HepG2 (cell line): Measurements from ENCODE around the gene CTNND2. TPM values are rescaled to one million over a fixed set of nuclear protein-coding genes. Genes with fewer than 3 reads are reported as not detected.

ENCODE experiments used
- ATAC-seq: fragments of 200-7000 bp; cut with Tn5 transposase; 3 replicates; pipeline ENCODE4 v1.9.1; 2020; ENCODE audit warnings: mild to moderate bottlenecking, moderate library complexity
- BruUV-seq: library from RNA; stranded (reverse); fragments of 400-500 nt; replicated peaks from 2 replicates; lab custom pipeline; 2021; lab: Mats Ljungman, UMichigan
- CTCF ChIA-PET: fragments of 300-600 bp; formaldehyde crosslinking; extraction: SDS; loops from one replicate; lab custom pipeline; 2021; ENCODE audit warnings: low total read pairs, inconsistent platforms, low intra/inter-chr PET ratio; lab: Yijun Ruan, JAX
- POLR2A ChIA-PET: fragments of 350-600 bp; sonication (Branson Sonifier 250); formaldehyde crosslinking; loops from one replicate; lab custom pipeline; 2020; ENCODE audit warnings: antibody characterized with exemption, inconsistent platforms; lab: Yijun Ruan, JAX
- DNase-seq: peaks from one replicate; pipeline ENCODE4 v3.0.0-alpha.2; 2015; ENCODE audit warnings: low spot score
- FAIRE-seq: peaks from 3 replicates; lab custom pipeline; 2011; peaks lifted over from hg19 to GRCh38; lab: Jason Lieb, UNC
- H2AFZ ChIP-seq: one replicate; pipeline ENCODE4 v1.6.1; 2011; ENCODE audit warnings: low read length, inconsistent platforms
- H3K27ac ChIP-seq: fragments of 300-600 bp; 3 replicates; pipeline ENCODE4 v1.8.0; 2011; ENCODE audit warnings: mixed run types, mild to moderate bottlenecking, mixed read lengths, low read length, inconsistent platforms; ENCODE audit not compliant: insufficient read depth; ENCODE audit errors: extremely low read length
- H3K27me3 ChIP-seq, 2 experiments: fragments of 200-600 bp in 1 of 2; 2 replicates in 1 of 2; 3 replicates in 1 of 2; pipeline versions ENCODE4 v1.6.0 to v1.8.0; 2011; ENCODE audit warnings: low read length in 2 of 2, mild to moderate bottlenecking in 2 of 2, moderate library complexity in 2 of 2, inconsistent platforms in 1 of 2; ENCODE audit not compliant: insufficient read depth in 2 of 2, control insufficient read depth in 1 of 2
- H3K36me3 ChIP-seq, 2 experiments: fragments of 200-600 bp in 1 of 2; replicated peaks in 1 of 2; 2 replicates in 1 of 2; 3 replicates in 1 of 2; pipeline versions ENCODE4 v1.5.1 to v1.8.0; 2011; ENCODE audit warnings: low read length in 2 of 2, inconsistent platforms in 1 of 2; ENCODE audit not compliant: insufficient read depth in 2 of 2, control insufficient read depth in 1 of 2
- H3K4me1 ChIP-seq: 2 replicates; pipeline ENCODE4 v1.5.1; 2012; ENCODE audit warnings: low read length, inconsistent platforms; ENCODE audit not compliant: insufficient read depth
- H3K4me2 ChIP-seq: 2 replicates; pipeline ENCODE4 v1.6.0; 2011; ENCODE audit warnings: low read depth, low read length, inconsistent platforms
- H3K4me3 ChIP-seq, 3 experiments: fragments of 200-600 bp in 1 of 3; sonication (generic), shearing (Covaris generic) in 1 of 3; replicated peaks in 1 of 3; 2 replicates each; pipeline ENCODE4 v1.5.1; 2011 to 2016; ENCODE audit warnings: low read length in 3 of 3, inconsistent platforms in 2 of 3, low read depth in 2 of 3, mild to moderate bottlenecking in 2 of 3, control low read depth in 1 of 3, mixed read lengths in 1 of 3; ENCODE audit not compliant: insufficient read depth in 1 of 3
- H3K79me2 ChIP-seq: one replicate; pipeline ENCODE4 v1.6.1; 2011; ENCODE audit warnings: low read length, inconsistent platforms; ENCODE audit not compliant: insufficient read depth
- H3K9ac ChIP-seq: 2 replicates; pipeline ENCODE4 v1.6.0; 2011; ENCODE audit warnings: mild to moderate bottlenecking, low read depth, low read length, inconsistent platforms; ENCODE audit not compliant: insufficient read depth
- H3K9me3 ChIP-seq: 2 replicates; pipeline ENCODE4 v1.5.1; 2012; ENCODE audit warnings: mild to moderate bottlenecking, low read length
- H4K20me1 ChIP-seq: 2 replicates; pipeline ENCODE4 v1.6.0; 2011; ENCODE audit warnings: inconsistent platforms, mild to moderate bottlenecking, low read length, moderate library complexity; ENCODE audit not compliant: insufficient read depth
- FIP1L1 ChIP-seq: fragments of 200-400 bp; formaldehyde crosslinking; IDR thresholded peaks from 2 replicates; pipeline ENCODE4 v1.6.1; 2018; ENCODE audit warnings: low read depth, mild to moderate bottlenecking, low read length, moderate library complexity, borderline replicate concordance; ENCODE audit not compliant: insufficient read depth
- FOXJ3 ChIP-seq: sonication (generic); formaldehyde crosslinking; IDR thresholded peaks from 2 replicates; pipeline ENCODE4 v1.4.0; 2020; ENCODE audit warnings: missing genetic modification reagents, mild to moderate bottlenecking, borderline replicate concordance
- KAT2B ChIP-seq: fragments of 150-350 bp; IDR thresholded peaks from 2 replicates; pipeline ENCODE4 v1.6.1; 2014; ENCODE audit warnings: low read depth, low read length, borderline replicate concordance
- KLF15 ChIP-seq: sonication (generic); formaldehyde crosslinking; IDR thresholded peaks from 2 replicates; pipeline ENCODE4 v1.8.1; 2023; ENCODE audit warnings: borderline replicate concordance, mild to moderate bottlenecking, inconsistent platforms, missing genetic modification reagents, mixed read lengths
- NCOA5 ChIP-seq: sonication (generic); formaldehyde crosslinking; IDR thresholded peaks from 2 replicates; pipeline ENCODE4 v1.4.0; 2020; ENCODE audit warnings: missing genetic modification reagents
- SP140L ChIP-seq: sonication (generic); formaldehyde crosslinking; IDR thresholded peaks from 2 replicates; pipeline ENCODE4 v1.4.0; 2020; ENCODE audit warnings: missing genetic modification reagents, borderline replicate concordance
- TEAD3 ChIP-seq: optimal IDR thresholded peaks from 2 replicates; pipeline ENCODE3; 2016; ENCODE audit warnings: borderline replicate concordance
- ZNF772 ChIP-seq: sonication (generic); formaldehyde crosslinking; IDR thresholded peaks from 2 replicates; pipeline ENCODE4 v1.5.0; 2020; ENCODE audit warnings: mild to moderate bottlenecking, missing genetic modification reagents
- ZNF790 ChIP-seq: sonication (generic); formaldehyde crosslinking; IDR thresholded peaks from 2 replicates; pipeline ENCODE4 v1.8.0; 2022; ENCODE audit warnings: missing genetic modification reagents, mild to moderate bottlenecking, borderline replicate concordance
- WGBS: methylation state at CpG from one replicate; pipeline ENCODE4 v1.1.6; 2017; ENCODE audit warnings: low lambda C conversion rate; 5-methylcytosine and 5-hydroxymethylcytosine counted together
- in situ Hi-C: cut with HindIII; loops from 2 replicates; pipeline ENCODE4 v1.10.0; 2017; ENCODE audit warnings: low pct_unique_long_range_greater_than_20kb; ENCODE audit not compliant: extremely low pct_ligation_motif_present
- intact Hi-C: fragments of 100-400 bp; cut with micrococcal nuclease; formaldehyde crosslinking; loops from one replicate; pipeline ENCODE4 v1.10.0; 2022; ENCODE audit not compliant: unreplicated experiment
- polyA plus RNA-seq, 8 experiments: library from polyadenylated mRNA; depleted of rRNA in 3 of 8; stranded (reverse) in 7 of 8; unstranded in 1 of 8; fragments of >200 nt; fragmentation: Illumina TruSeq in 4 of 8; extraction: Trizol in 4 of 8; gene quantifications; 2 replicates each; pipeline versions ENCODE4 v1.2.1 to v1.2.3, GENCODE V29; 2011 to 2016; ENCODE audit warnings: low read depth in 4 of 8, missing spikeins in 1 of 8, mixed read lengths in 1 of 8; ENCODE audit not compliant: insufficient read depth in 1 of 8
- total RNA-seq, 5 experiments: library from RNA; depleted of rRNA; stranded (reverse); fragments of >200 nt; fragmentation: Illumina TruSeq; extraction: Trizol; gene quantifications; 2 replicates each; pipeline ENCODE4 v1.2.3, GENCODE V29; 2016; ENCODE audit warnings: low read depth in 1 of 5
- TF ChIP-seq, protein P1 (sequence below): sonication (generic); formaldehyde crosslinking; conservative IDR thresholded peaks from 2 replicates; pipeline ENCODE4 v1.8.0; 2022; ENCODE audit warnings: missing genetic modification reagents
- TF ChIP-seq, protein P2 (sequence below): sonication (generic); formaldehyde crosslinking; IDR thresholded peaks from 2 replicates; pipeline ENCODE4 v1.5.1; 2020; ENCODE audit warnings: mild to moderate bottlenecking, missing genetic modification reagents, borderline replicate concordance
- TF ChIP-seq, protein P3 (sequence below): sonication (generic); formaldehyde crosslinking; IDR thresholded peaks from 2 replicates; pipeline ENCODE4 v1.8.1; 2023; ENCODE audit warnings: mild to moderate bottlenecking, missing genetic modification reagents
- TF ChIP-seq, protein P4 (sequence below): sonication (generic); formaldehyde crosslinking; IDR thresholded peaks from 2 replicates; pipeline ENCODE4 v1.8.0; 2022; ENCODE audit warnings: mild to moderate bottlenecking, missing genetic modification reagents, moderate library complexity

CTNND2 gene
- total and polyA plus RNA-seq, 2 of the 13 experiments (the other 11 are each of a cell fraction or from before 2014, with no cell fraction given) = not detected

DNA sequence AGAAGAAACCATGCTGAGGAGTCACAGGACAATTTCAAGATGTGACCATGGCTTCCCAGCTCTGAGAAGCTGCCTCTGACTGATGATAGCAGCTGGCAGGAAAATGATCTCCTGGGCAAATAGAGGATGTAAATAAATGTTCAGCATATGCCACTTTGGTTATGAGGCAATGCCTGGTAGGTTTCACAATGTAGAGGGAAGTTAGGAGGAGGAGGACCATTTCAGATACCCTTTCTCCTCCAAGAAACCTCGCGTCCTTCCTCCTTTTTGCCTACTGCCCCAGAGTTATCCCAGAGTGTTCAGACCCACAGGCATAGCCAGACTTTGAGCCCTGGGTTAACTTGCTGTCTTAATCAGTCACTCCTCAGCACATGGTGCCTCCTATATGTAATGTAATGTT is 601.6 kb downstream of the CTNND2 start:
- WGBS = 58% methylated on average over 2 of the region's 2 CpGs
- no TSS peak for BruUV-seq
- H3K27me3 ChIP-seq = no peaks in the 10 kb centered on the region; a peak in 1 of 5 replicates
- DNase-seq (no peak), FAIRE-seq (no peak), ATAC-seq (no peak)
- H3K79me2 ChIP-seq = no peaks in the 10 kb centered on the region
- in situ Hi-C loops (no loop called here), intact Hi-C loops (no loop called here)
- no peak for TF ChIP-seq KLF15 (CRISPR knock-in tag)
- TF ChIP-seq NCOA5 (CRISPR knock-in tag) = no peak
- no peak for TF ChIP-seq ZNF790 (CRISPR knock-in tag)
- no peak for TF ChIP-seq FOXJ3 (CRISPR knock-in tag)
- no peak overlapping the region for H3K9ac ChIP-seq
- H3K4me1 ChIP-seq = no peaks in the 10 kb centered on the region
- no peak overlapping the region for H2AFZ ChIP-seq
- H3K27ac ChIP-seq = no peak overlapping the region
- H3K9me3 ChIP-seq = no peaks in the 10 kb centered on the region
- no peak overlapping the region for H3K4me2 ChIP-seq
- ChIA-PET CTCF (no interaction called here), POLR2A (no interaction called here)
- H4K20me1 ChIP-seq = no peaks in the 10 kb centered on the region
- H3K4me3 ChIP-seq = no peak overlapping the region
- no peaks in the 10 kb centered on the region for H3K36me3 ChIP-seq

DNA sequence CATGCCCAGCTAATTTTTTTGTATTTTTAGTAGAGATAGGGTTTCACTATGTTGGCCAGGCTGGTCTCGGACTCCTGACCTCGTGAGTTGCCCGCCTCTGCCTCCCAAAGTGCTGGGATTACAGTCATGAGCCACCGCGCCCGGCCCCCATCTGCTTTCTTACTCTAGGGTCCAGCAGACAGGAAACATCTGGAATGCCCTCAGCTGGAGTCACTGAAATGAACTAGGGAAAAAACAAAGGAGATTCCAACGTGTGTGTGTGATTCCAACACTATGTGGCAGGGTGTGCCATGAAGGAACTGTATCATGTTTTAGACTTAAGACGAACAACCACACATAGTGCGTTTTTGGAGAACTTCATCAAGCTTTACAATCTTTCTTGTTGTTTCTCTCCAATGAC is 603.1 kb downstream of the CTNND2 start:
- H3K27ac ChIP-seq = no peak overlapping the region
- FAIRE-seq (no peak), DNase-seq (no peak), ATAC-seq (no peak)
- H3K4me2 ChIP-seq = no peak overlapping the region
- no TSS peak for BruUV-seq
- POLR2A ChIA-PET = no interaction called here
- intact Hi-C loops = no loop called here
- H3K27me3 ChIP-seq = no peaks in the 10 kb centered on the region; a peak in 1 of 5 replicates
- WGBS = 53% methylated on average over 9 of the region's 9 CpGs
- no peaks in the 10 kb centered on the region for H3K4me1 ChIP-seq
- no peaks in the 10 kb centered on the region for H3K36me3 ChIP-seq
- no peaks in the 10 kb centered on the region for H3K9me3 ChIP-seq
- TF ChIP-seq, protein P1, sequence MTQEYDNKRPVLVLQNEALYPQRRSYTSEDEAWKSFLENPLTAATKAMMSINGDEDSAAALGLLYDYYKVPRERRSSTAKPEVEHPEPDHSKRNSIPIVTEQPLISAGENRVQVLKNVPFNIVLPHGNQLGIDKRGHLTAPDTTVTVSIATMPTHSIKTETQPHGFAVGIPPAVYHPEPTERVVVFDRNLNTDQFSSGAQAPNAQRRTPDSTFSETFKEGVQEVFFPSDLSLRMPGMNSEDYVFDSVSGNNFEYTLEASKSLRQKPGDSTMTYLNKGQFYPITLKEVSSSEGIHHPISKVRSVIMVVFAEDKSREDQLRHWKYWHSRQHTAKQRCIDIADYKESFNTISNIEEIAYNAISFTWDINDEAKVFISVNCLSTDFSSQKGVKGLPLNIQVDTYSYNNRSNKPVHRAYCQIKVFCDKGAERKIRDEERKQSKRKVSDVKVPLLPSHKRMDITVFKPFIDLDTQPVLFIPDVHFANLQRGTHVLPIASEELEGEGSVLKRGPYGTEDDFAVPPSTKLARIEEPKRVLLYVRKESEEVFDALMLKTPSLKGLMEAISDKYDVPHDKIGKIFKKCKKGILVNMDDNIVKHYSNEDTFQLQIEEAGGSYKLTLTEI (CRISPR knock-in tag) = no peak
- TF ChIP-seq FIP1L1 = no peak
- TF ChIP-seq TEAD3 (CRISPR knock-in tag) = no peak
- TF ChIP-seq, protein P2, sequence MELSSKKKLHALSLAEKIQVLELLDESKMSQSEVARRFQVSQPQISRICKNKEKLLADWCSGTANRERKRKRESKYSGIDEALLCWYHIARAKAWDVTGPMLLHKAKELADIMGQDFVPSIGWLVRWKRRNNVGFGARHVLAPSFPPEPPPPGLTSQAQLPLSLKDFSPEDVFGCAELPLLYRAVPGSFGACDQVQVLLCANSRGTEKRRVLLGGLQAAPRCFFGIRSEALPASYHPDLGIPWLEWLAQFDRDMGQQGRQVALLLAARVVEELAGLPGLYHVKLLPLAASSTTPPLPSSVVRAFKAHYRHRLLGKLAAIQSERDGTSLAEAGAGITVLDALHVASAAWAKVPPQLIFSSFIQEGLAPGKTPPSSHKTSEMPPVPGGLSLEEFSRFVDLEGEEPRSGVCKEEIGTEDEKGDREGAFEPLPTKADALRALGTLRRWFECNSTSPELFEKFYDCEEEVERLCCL = no peak
- no peak for TF ChIP-seq ZNF772 (CRISPR knock-in tag)
- no peak for TF ChIP-seq KAT2B
- TF ChIP-seq, protein P3, sequence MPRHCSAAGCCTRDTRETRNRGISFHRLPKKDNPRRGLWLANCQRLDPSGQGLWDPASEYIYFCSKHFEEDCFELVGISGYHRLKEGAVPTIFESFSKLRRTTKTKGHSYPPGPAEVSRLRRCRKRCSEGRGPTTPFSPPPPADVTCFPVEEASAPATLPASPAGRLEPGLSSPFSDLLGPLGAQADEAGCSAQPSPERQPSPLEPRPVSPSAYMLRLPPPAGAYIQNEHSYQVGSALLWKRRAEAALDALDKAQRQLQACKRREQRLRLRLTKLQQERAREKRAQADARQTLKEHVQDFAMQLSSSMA (CRISPR knock-in tag) = no peak
- TF ChIP-seq SP140L (CRISPR knock-in tag) = no peak
- TF ChIP-seq, protein P4, sequence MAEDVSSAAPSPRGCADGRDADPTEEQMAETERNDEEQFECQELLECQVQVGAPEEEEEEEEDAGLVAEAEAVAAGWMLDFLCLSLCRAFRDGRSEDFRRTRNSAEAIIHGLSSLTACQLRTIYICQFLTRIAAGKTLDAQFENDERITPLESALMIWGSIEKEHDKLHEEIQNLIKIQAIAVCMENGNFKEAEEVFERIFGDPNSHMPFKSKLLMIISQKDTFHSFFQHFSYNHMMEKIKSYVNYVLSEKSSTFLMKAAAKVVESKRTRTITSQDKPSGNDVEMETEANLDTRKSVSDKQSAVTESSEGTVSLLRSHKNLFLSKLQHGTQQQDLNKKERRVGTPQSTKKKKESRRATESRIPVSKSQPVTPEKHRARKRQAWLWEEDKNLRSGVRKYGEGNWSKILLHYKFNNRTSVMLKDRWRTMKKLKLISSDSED (CRISPR knock-in tag) = no peak
- TF ChIP-seq, all 625 proteins: peak for 0
- Histone ChIP-seq H4K20me1 (no peaks in the 10 kb centered on the region), H3K79me2 (no peaks in the 10 kb centered on the region), H3K9ac (no peak overlapping the region), H3K4me3 (no peak overlapping the region), H2AFZ (no peak overlapping the region)
- CTCF ChIA-PET = no interaction called here
- in situ Hi-C loops = no loop called here
